Fibroblast of lung (primary cell): Measurements from ENCODE around the gene HMOX2. TPM values are rescaled to one million over a fixed set of nuclear protein-coding genes. Genes with fewer than 3 reads are reported as not detected.

Experiments
- DNase-seq, 2 donors: peaks; one replicate each; pipeline versions ENCODE4 v3.0.0 to v3.0.0-alpha.2; 2010; ENCODE audit warnings: low read depth in 2 of 2
- H2AFZ ChIP-seq: 2 replicates; pipeline ENCODE4 v1.5.1; 2012; ENCODE audit warnings: low read length, control low read depth, inconsistent platforms
- H3K27ac ChIP-seq: 2 replicates; pipeline ENCODE4 v1.5.1; 2011; ENCODE audit warnings: low read length, control low read depth; ENCODE audit not compliant: insufficient read depth
- H3K27me3 ChIP-seq: 2 replicates; pipeline ENCODE4 v1.5.1; 2011; ENCODE audit warnings: mild to moderate bottlenecking, low read length; ENCODE audit not compliant: control insufficient read depth, insufficient read depth
- H3K36me3 ChIP-seq: 2 replicates; pipeline ENCODE4 v1.5.1; 2011; ENCODE audit warnings: low read length; ENCODE audit not compliant: control insufficient read depth, insufficient read depth
- H3K4me1 ChIP-seq: 2 replicates; pipeline ENCODE4 v1.5.1; 2011; ENCODE audit warnings: low read length; ENCODE audit not compliant: control insufficient read depth, insufficient read depth; ENCODE audit errors: extremely low read depth
- H3K4me2 ChIP-seq: 2 replicates; pipeline ENCODE4 v1.5.1; 2011; ENCODE audit warnings: low read length, control low read depth; ENCODE audit not compliant: insufficient read depth; ENCODE audit errors: extremely low read depth
- H3K4me3 ChIP-seq, 4 experiments: fragments of 200-600 bp in 1 of 4; sonication (generic) in 1 of 4; replicated peaks in 1 of 4; 2 replicates each; pipeline ENCODE4 v1.5.1; 2011 to 2016; ENCODE audit warnings: low read length in 4 of 4, low read depth in 3 of 4, mild to moderate bottlenecking in 3 of 4, control low read depth in 2 of 4, inconsistent platforms in 1 of 4, mixed read lengths in 1 of 4; ENCODE audit not compliant: insufficient read depth in 1 of 4; ENCODE audit errors: control extremely low read depth in 1 of 4
- H3K79me2 ChIP-seq: 2 replicates; pipeline ENCODE4 v1.5.1; 2012; ENCODE audit warnings: mild to moderate bottlenecking, low read length, inconsistent platforms; ENCODE audit not compliant: control insufficient read depth, insufficient read depth
- H3K9ac ChIP-seq: 2 replicates; pipeline ENCODE4 v1.5.1; 2011; ENCODE audit warnings: mild to moderate bottlenecking, low read length, control low read depth; ENCODE audit not compliant: insufficient read depth
- H3K9me3 ChIP-seq: 2 replicates; pipeline ENCODE4 v1.5.1; 2012; ENCODE audit warnings: low read depth, low read length; ENCODE audit not compliant: control insufficient read depth, insufficient read depth
- H4K20me1 ChIP-seq: 2 replicates; pipeline ENCODE4 v1.5.1; 2011; ENCODE audit warnings: low read length; ENCODE audit not compliant: control insufficient read depth, insufficient read depth; ENCODE audit errors: extremely low read depth
- EZH2 ChIP-seq: IDR thresholded peaks from 2 replicates; pipeline ENCODE4 v1.5.1; 2012; ENCODE audit warnings: low read length, control low read depth, mild to moderate bottlenecking; ENCODE audit errors: missing control alignments
- polyA plus RNA-seq, 2 donors: library from polyadenylated mRNA; depleted of rRNA in 1 of 2; stranded (reverse) in 1 of 2; unstranded in 1 of 2; fragments of >200 nt; gene quantifications; 2 replicates each; pipeline ENCODE4 v1.2.1, GENCODE V29; 2011 to 2012; ENCODE audit warnings: missing spikeins in 1 of 2
- total RNA-seq: library from RNA; depleted of rRNA; stranded (reverse); fragments of >200 nt; gene quantifications from 2 replicates; pipeline ENCODE4 v1.2.1, GENCODE V29; 2014
- TF ChIP-seq, protein P1 (sequence below), 2 donors: IDR thresholded peaks in 1 of 2; conservative IDR thresholded peaks in 1 of 2; 1 replicate in 1 of 2; 2 replicates in 1 of 2; pipeline ENCODE4 v1.5.1; 2011 to 2012; ENCODE audit warnings: low read length in 2 of 2, control low read depth in 1 of 2, inconsistent platforms in 1 of 2, low read depth in 1 of 2, mild to moderate bottlenecking in 1 of 2

The HMOX2 gene
- total and polyA plus RNA-seq, 2 donors (not counting 1 experiment from before 2014, with no cell fraction given): 40.0 to 45.7 TPM

DNA sequence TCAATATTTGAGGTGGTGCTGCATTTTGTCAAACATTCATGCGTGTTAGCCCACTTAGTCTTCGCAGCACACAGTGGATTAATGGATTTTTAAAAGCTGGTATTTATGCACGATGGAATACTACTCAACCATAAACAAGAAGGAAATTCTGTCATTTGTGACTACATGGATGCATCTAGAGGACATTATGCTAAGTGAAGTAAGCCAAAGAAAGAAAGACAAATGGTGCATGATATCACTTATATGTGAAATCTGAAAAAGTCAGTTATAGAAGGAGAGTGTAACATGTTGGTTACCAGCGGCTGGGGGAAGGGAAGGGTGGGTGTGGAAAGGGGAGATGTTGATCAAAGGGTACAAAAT, 23.0 kb downstream of the HMOX2 start:
- no peak for TF ChIP-seq EZH2
- TF ChIP-seq, protein P1, sequence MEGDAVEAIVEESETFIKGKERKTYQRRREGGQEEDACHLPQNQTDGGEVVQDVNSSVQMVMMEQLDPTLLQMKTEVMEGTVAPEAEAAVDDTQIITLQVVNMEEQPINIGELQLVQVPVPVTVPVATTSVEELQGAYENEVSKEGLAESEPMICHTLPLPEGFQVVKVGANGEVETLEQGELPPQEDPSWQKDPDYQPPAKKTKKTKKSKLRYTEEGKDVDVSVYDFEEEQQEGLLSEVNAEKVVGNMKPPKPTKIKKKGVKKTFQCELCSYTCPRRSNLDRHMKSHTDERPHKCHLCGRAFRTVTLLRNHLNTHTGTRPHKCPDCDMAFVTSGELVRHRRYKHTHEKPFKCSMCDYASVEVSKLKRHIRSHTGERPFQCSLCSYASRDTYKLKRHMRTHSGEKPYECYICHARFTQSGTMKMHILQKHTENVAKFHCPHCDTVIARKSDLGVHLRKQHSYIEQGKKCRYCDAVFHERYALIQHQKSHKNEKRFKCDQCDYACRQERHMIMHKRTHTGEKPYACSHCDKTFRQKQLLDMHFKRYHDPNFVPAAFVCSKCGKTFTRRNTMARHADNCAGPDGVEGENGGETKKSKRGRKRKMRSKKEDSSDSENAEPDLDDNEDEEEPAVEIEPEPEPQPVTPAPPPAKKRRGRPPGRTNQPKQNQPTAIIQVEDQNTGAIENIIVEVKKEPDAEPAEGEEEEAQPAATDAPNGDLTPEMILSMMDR (conservative IDR thresholded peaks at IDR 0.05 in 1 of 2, IDR thresholded peaks at IDR 0.05 in 1 of 2; ENCODE audit: low read depth in 1 of 2, low read length in 2 of 2): no peak
- H3K9ac ChIP-seq: no peak overlapping the region
- H3K27me3 ChIP-seq: no peaks in the 10 kb centered on the region
- no peak overlapping the region for H3K4me2 ChIP-seq
- no peak overlapping the region for H3K4me3 ChIP-seq
- no peaks in the 10 kb centered on the region for H4K20me1 ChIP-seq
- no peaks in the 10 kb centered on the region for H3K36me3 ChIP-seq
- H2AFZ ChIP-seq: no peak overlapping the region
- peaks cover 34% of the 10 kb centered on the region for H3K4me1 ChIP-seq
- peaks cover 34% of the 10 kb centered on the region for H3K79me2 ChIP-seq
- H3K9me3 ChIP-seq: no peaks in the 10 kb centered on the region
- no peak for DNase-seq
- H3K27ac ChIP-seq: no peak overlapping the region

DNA sequence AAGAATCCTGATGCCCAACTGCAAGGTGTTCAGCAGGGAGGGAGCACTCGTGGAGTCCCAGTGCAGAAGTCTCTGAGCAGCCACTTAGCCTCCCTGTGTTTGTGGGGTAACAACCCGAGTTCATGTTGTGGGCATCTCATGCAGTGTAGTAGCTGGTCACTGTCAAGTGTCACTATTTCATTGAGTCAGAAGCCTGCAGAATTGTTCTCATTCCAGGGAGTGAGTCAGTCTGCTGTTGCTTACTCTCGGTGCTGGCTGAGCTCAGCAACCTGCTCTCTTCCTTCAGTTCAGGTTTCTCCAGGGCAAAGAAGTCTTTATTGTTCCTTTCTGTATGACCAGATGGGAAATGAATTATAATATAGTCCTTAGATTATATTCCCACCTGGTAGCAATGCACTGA, 24.1 kb downstream of the HMOX2 start:
- TF ChIP-seq, protein P1 (conservative IDR thresholded peaks at IDR 0.05 in 1 of 2, IDR thresholded peaks at IDR 0.05 in 1 of 2; ENCODE audit: low read depth in 1 of 2, low read length in 2 of 2): no peak
- TF ChIP-seq EZH2: no peak
- Histone ChIP-seq H3K4me2 (peak overlapping the region; percentile 53), H3K79me2 (peaks cover 34% of the 10 kb centered on the region), H3K27ac (peak overlapping the region; percentile 55), H2AFZ (no peak overlapping the region), H3K4me1 (peaks cover 32% of the 10 kb centered on the region), H4K20me1 (no peaks in the 10 kb centered on the region), H3K27me3 (no peaks in the 10 kb centered on the region), H3K9me3 (no peaks in the 10 kb centered on the region), H3K4me3 (peak overlapping the region; percentile 5 to 41 (median 36)), H3K36me3 (no peaks in the 10 kb centered on the region), H3K9ac (no peak overlapping the region)
- DNase-seq: peak; percentile 78 to 88

DNA sequence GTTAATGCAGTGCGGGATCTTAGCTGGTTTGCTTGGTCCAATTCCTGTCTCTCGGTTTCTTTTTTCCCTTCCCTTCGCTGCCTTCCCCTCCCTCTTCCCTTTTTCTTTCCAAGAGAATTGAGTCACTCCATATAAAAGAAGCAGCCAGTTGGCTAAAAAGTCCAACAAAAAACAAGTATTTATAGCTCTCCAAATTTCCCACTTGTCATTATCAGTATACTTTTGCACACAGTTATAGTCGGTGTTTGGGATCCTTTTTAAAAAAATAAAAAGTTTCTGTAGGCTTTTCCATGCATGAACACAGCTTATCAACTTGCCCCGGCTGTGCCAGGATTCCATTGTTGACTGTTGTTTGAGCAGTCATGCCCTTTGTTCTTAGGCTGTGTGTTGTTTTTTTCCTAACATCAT, 24.9 kb downstream of the HMOX2 start:
- Histone ChIP-seq H3K79me2 (peaks cover 31% of the 10 kb centered on the region), H3K4me1 (peaks cover 25% of the 10 kb centered on the region), H2AFZ (no peak overlapping the region), H3K4me2 (peak overlapping the region; percentile 53), H4K20me1 (no peaks in the 10 kb centered on the region), H3K9me3 (no peaks in the 10 kb centered on the region), H3K27me3 (no peaks in the 10 kb centered on the region), H3K36me3 (no peaks in the 10 kb centered on the region), H3K9ac (peak overlapping the region; percentile 9), H3K4me3 (peak overlapping the region; percentile 5 to 41 (median 36)), H3K27ac (peak overlapping the region; percentile 55)
- peak; percentile 55 to 57 for DNase-seq
- TF ChIP-seq EZH2: no peak
- TF ChIP-seq, protein P1 (conservative IDR thresholded peaks at IDR 0.05 in 1 of 2, IDR thresholded peaks at IDR 0.05 in 1 of 2; ENCODE audit: low read depth in 1 of 2, low read length in 2 of 2): no peak
